IMR-90 (cell line): ENCODE results near the gene OR7C1. TPM values are rescaled to one million over a fixed set of nuclear protein-coding genes. Genes with fewer than 3 reads are reported as not detected.

ENCODE experiments used
- ATAC-seq: fragments of 200-7000 bp; cut with Tn5 transposase; 2 replicates; pipeline ENCODE4 v1.9.1; 2020; ENCODE audit warnings: low read depth, mild to moderate bottlenecking, moderate library complexity
- BruUV-seq: library from RNA; stranded (reverse); fragments of 400-500 nt; replicated peaks from 2 replicates; lab custom pipeline; 2021; lab: Mats Ljungman, UMichigan
- CTCF ChIA-PET: fragments of 300-600 bp; formaldehyde crosslinking; extraction: SDS; loops from one replicate; lab custom pipeline; 2021; ENCODE audit warnings: antibody characterized with exemption; lab: Yijun Ruan, JAX
- POLR2A ChIA-PET: fragments of 300-600 bp; sonication (Branson Sonifier 250); formaldehyde crosslinking; loops from one replicate; lab custom pipeline; 2022; ENCODE audit warnings: antibody characterized with exemption; ENCODE audit not compliant: unreplicated experiment; lab: Charles Lee
- DNase-seq: peaks from one replicate; pipeline ENCODE4 v3.0.0; 2013
- H2AFZ ChIP-seq: replicated peaks from 2 replicates; pipeline ENCODE3; 2013; ENCODE audit warnings: low read length, mild to moderate bottlenecking; ENCODE audit not compliant: poor library complexity
- H2AK5ac ChIP-seq: 2 replicates; pipeline ENCODE4 v1.6.1; 2013; ENCODE audit warnings: low read depth, low read length, inconsistent platforms
- H2AK9ac ChIP-seq: replicated peaks from 2 replicates; pipeline ENCODE3; 2013; ENCODE audit warnings: mild to moderate bottlenecking, low read depth, low read length, moderate library complexity; ENCODE audit not compliant: poor library complexity
- H2BK120ac ChIP-seq: 2 replicates; pipeline ENCODE4 v1.6.1; 2013; ENCODE audit warnings: low read depth, low read length, inconsistent platforms
- H2BK15ac ChIP-seq: 3 replicates; pipeline ENCODE4 v1.6.1; 2013; ENCODE audit warnings: low read depth, low read length, inconsistent platforms
- H2BK20ac ChIP-seq: 2 replicates; pipeline ENCODE4 v1.6.1; 2013; ENCODE audit warnings: low read depth, mild to moderate bottlenecking, inconsistent platforms, low read length, moderate library complexity
- H2BK5ac ChIP-seq: 2 replicates; pipeline ENCODE4 v1.6.1; 2013; ENCODE audit warnings: mild to moderate bottlenecking, low read depth, low read length, inconsistent platforms; ENCODE audit not compliant: poor library complexity, severe bottlenecking
- H3K14ac ChIP-seq: replicated peaks from 2 replicates; pipeline ENCODE4 v1.6.1; 2013; ENCODE audit warnings: low read depth, low read length, inconsistent platforms
- H3K18ac ChIP-seq: 2 replicates; pipeline ENCODE4 v1.6.1; 2013; ENCODE audit warnings: low read depth, low read length, control low read depth
- H3K23ac ChIP-seq: 2 replicates; pipeline ENCODE4 v1.6.1; 2013; ENCODE audit warnings: low read depth, low read length, inconsistent platforms
- H3K27ac ChIP-seq: 2 replicates; pipeline ENCODE4 v1.5.1; 2013; ENCODE audit warnings: mild to moderate bottlenecking, control low read depth, low read length; ENCODE audit not compliant: insufficient read depth
- H3K27me3 ChIP-seq: 2 replicates; pipeline ENCODE4 v1.6.1; 2013; ENCODE audit warnings: low read length; ENCODE audit not compliant: control insufficient read depth, insufficient read depth
- H3K36me3 ChIP-seq: 2 replicates; pipeline ENCODE4 v1.6.1; 2013; ENCODE audit warnings: low read length, mixed read lengths; ENCODE audit not compliant: control insufficient read depth, insufficient read depth
- H3K4ac ChIP-seq: 2 replicates; pipeline ENCODE4 v1.6.1; 2013; ENCODE audit warnings: low read depth, low read length, inconsistent platforms
- H3K4me1 ChIP-seq: 2 replicates; pipeline ENCODE4 v1.6.1; 2013; ENCODE audit warnings: low read length, mixed read lengths; ENCODE audit not compliant: control insufficient read depth, insufficient read depth
- H3K4me2 ChIP-seq: 2 replicates; pipeline ENCODE4 v1.6.1; 2013; ENCODE audit warnings: low read depth, mild to moderate bottlenecking, control low read depth, low read length, moderate library complexity
- H3K4me3 ChIP-seq: 2 replicates; pipeline ENCODE4 v1.5.1; 2013; ENCODE audit warnings: low read depth, mild to moderate bottlenecking, control low read depth, low read length, moderate library complexity; ENCODE audit not compliant: insufficient read depth
- H3K56ac ChIP-seq: 2 replicates; pipeline ENCODE4 v1.6.1; 2013; ENCODE audit warnings: low read length, inconsistent platforms; ENCODE audit not compliant: insufficient read depth; ENCODE audit errors: extremely low read depth
- H3K79me1 ChIP-seq, 2 experiments: 2 replicates each; pipeline ENCODE4 v1.6.1; 2013; ENCODE audit warnings: low read length in 2 of 2, inconsistent platforms in 1 of 2, low read depth in 1 of 2
- H3K9ac ChIP-seq: 2 replicates; pipeline ENCODE4 v1.6.1; 2013; ENCODE audit warnings: low read depth, low read length, control low read depth
- H3K9me1 ChIP-seq: 2 replicates; pipeline ENCODE4 v1.6.1; 2013; ENCODE audit warnings: low read length, inconsistent platforms; ENCODE audit not compliant: insufficient read depth
- H3K9me3 ChIP-seq: 2 replicates; pipeline ENCODE4 v1.6.1; 2013; ENCODE audit warnings: low read length; ENCODE audit not compliant: control insufficient read depth, insufficient read depth
- H4K20me1 ChIP-seq: 2 replicates; pipeline ENCODE4 v1.6.1; 2013; ENCODE audit warnings: low read length, inconsistent platforms; ENCODE audit not compliant: insufficient read depth
- H4K5ac ChIP-seq: 2 replicates; pipeline ENCODE4 v1.6.1; 2013; ENCODE audit warnings: mild to moderate bottlenecking, low read depth, low read length, control low read depth
- H4K8ac ChIP-seq, 2 experiments: 2 replicates each; pipeline ENCODE4 v1.6.1; 2013; ENCODE audit warnings: low read depth in 2 of 2, low read length in 2 of 2, control low read depth in 1 of 2, inconsistent platforms in 1 of 2
- H4K91ac ChIP-seq: 2 replicates; pipeline ENCODE4 v1.6.1; 2013; ENCODE audit warnings: low read depth, low read length, inconsistent platforms; ENCODE audit not compliant: insufficient read depth
- BHLHE40 ChIP-seq: fragments of 150-350 bp; IDR thresholded peaks from 2 replicates; pipeline ENCODE4 v1.6.1; 2016; ENCODE audit warnings: mild to moderate bottlenecking, low read depth, low read length
- NFE2L2 ChIP-seq: fragments of 150-350 bp; IDR thresholded peaks from 2 replicates; pipeline ENCODE4 v1.6.1; 2016; ENCODE audit warnings: low read depth, mild to moderate bottlenecking, low read length
- WGBS, 2 experiments: methylation state at CpG; one replicate each; pipeline versions ENCODE4 v1.1.5 to v1.1.7; 2013; ENCODE audit warnings: missing lambda C conversion rate in 2 of 2; ENCODE audit not compliant: insufficient read length in 1 of 2; ENCODE audit errors: extremely low coverage in 2 of 2; 5-methylcytosine and 5-hydroxymethylcytosine counted together
- dilution Hi-C: fragments of 300-500 bp; cut with HindIII; formaldehyde crosslinking; loops from one replicate; pipeline ENCODE4 v1.14.3; 2018; ENCODE audit warnings: low sequenced_read_pairs; ENCODE audit not compliant: unreplicated experiment
- in situ Hi-C: fragments of 300-500 bp; cut with MboI; formaldehyde crosslinking; loops from 3 replicates; pipeline ENCODE4 v1.14.3; 2019; ENCODE audit warnings: low sequenced_read_pairs, inconsistent platforms, mixed read lengths
- intact Hi-C: fragments of 100-400 bp; cut with micrococcal nuclease; formaldehyde crosslinking; loops from 2 replicates; pipeline ENCODE4 v1.10.0; 2022
- polyA plus RNA-seq, 3 experiments: library from polyadenylated mRNA; depleted of rRNA; stranded (reverse); fragments of >200 nt; gene quantifications; 2 replicates each; pipeline ENCODE4 v1.2.3, GENCODE V29; 2012; ENCODE audit warnings: low replicate concordance in 1 of 3
- total RNA-seq: library from RNA; depleted of rRNA; stranded (reverse); fragments of >200 nt; gene quantifications from 2 replicates; pipeline ENCODE4 v1.2.3, GENCODE V29; 2012

The OR7C1 gene
- total and polyA plus RNA-seq, 2 of the 4 experiments (the other 2 are of a cell fraction): not detected

GRCh38 chr19:14809272-14810057, 25.5 kb downstream of the OR7C1 start:
- Histone ChIP-seq H3K18ac (no peak overlapping the region), H3K9me3 (peaks cover 5% of the 10 kb centered on the region; the same call in 1 of the 2 replicates), H3K56ac (no peak overlapping the region), H3K4me3 (no peak overlapping the region), H3K14ac (no peak overlapping the region), H3K36me3 (no peaks in the 10 kb centered on the region), H3K4ac (no peak overlapping the region), H3K27me3 (no peaks in the 10 kb centered on the region), H2BK120ac (no peak overlapping the region), H2BK15ac (no peak overlapping the region), H4K91ac (no peak overlapping the region), H4K20me1 (no peaks in the 10 kb centered on the region), H3K27ac (no peak overlapping the region), H3K4me1 (no peaks in the 10 kb centered on the region), H2BK5ac (no peak overlapping the region), H4K8ac (no peak overlapping the region), H2AK5ac (no peak overlapping the region), H3K9me1 (no peaks in the 10 kb centered on the region), H3K79me1 (no peaks in the 10 kb centered on the region), H3K4me2 (no peak overlapping the region), H2BK20ac (no peak overlapping the region), H3K9ac (no peak overlapping the region), H2AFZ (no peak overlapping the region), H3K23ac (no peak overlapping the region), H4K5ac (no peak overlapping the region), H2AK9ac (no peak overlapping the region)
- ATAC-seq (no peak), DNase-seq (no peak)
- 19% methylated on average over 3 of the region's 9 CpGs; no CpG with 5 or more reads in 1 of the 2 experiments for WGBS, 2 experiments
- in situ Hi-C loops (no loop called here), intact Hi-C loops (no loop called here), dilution Hi-C loops (no loop called here)
- POLR2A ChIA-PET: no interaction called here
- no TSS peak for BruUV-seq
- CTCF ChIA-PET: no interaction called here
- TF ChIP-seq NFE2L2 (no peak), BHLHE40 (no peak)
